GM12891 (cell line): ENCODE measurements around the gene RSPH3.
A peak's percentile ranks its signal among the peaks of the same experiment; 100 is the strongest.

Experiments
- PAX5 ChIP-seq: IDR thresholded peaks from 2 replicates; pipeline ENCODE4 v1.6.1; 2011; ENCODE audit warnings: low read length, moderate library complexity, mild to moderate bottlenecking; ENCODE audit not compliant: insufficient read depth, severe bottlenecking
- POLR2A ChIP-seq: IDR thresholded peaks from 2 replicates; pipeline ENCODE4 v1.6.1; 2011; ENCODE audit warnings: low read depth, low read length, control low read depth
- POLR2AphosphoS5 ChIP-seq: IDR thresholded peaks from 2 replicates; pipeline ENCODE4 v1.6.1; 2011; ENCODE audit warnings: low read depth, low read length, control low read depth
- POU2F2 ChIP-seq: IDR thresholded peaks from 2 replicates; pipeline ENCODE4 v1.6.1; 2011; ENCODE audit warnings: low read depth, mild to moderate bottlenecking, control low read depth, low read length, moderate library complexity
- SPI1 ChIP-seq: IDR thresholded peaks from 2 replicates; pipeline ENCODE4 v1.6.1; 2011; ENCODE audit warnings: low read depth, low read length, control low read depth
- TAF1 ChIP-seq: IDR thresholded peaks from 2 replicates; pipeline ENCODE4 v1.6.1; 2011; ENCODE audit warnings: low read depth, low read length, control low read depth

GRCh38 chr6:159045801-159046200 lies 45.8 kb upstream of the RSPH3 start:
- TF ChIP-seq POLR2A, result no peak
- no peak for TF ChIP-seq TAF1
- no peak for TF ChIP-seq POLR2AphosphoS5
- 0 out of 2 replicates have a peak, but pooled peaks have one; percentile 11 for TF ChIP-seq SPI1
- TF ChIP-seq PAX5, result no peak
- no peak for TF ChIP-seq POU2F2
